GM18870 (cell line): ENCODE data around the gene ATP6V1C2.
"Not testable (repeated sequence)": the region's sequence is repeated elsewhere in the genome, so short reads cannot be mapped to it uniquely, and the experiment has no call there.

ENCODE experiments used
- ATAC-seq: cut with Tn5 transposase; IDR thresholded peaks from one replicate; pipeline ENCODE4 v1.9.1; 2021; ENCODE audit warnings: moderate library complexity; ENCODE audit not compliant: unreplicated experiment

The ATP6V1C2 gene

GRCh38 chr2:10812362-10813162 is 91.1 kb downstream of the ATP6V1C2 start, which contains the start of gene PDIA6:
PDIA6 (minus strand) TSS chr2:10812785; CDS start chr2:10812696, 89 bp downstream.
- peak; percentile 64 for ATAC-seq

DNA sequence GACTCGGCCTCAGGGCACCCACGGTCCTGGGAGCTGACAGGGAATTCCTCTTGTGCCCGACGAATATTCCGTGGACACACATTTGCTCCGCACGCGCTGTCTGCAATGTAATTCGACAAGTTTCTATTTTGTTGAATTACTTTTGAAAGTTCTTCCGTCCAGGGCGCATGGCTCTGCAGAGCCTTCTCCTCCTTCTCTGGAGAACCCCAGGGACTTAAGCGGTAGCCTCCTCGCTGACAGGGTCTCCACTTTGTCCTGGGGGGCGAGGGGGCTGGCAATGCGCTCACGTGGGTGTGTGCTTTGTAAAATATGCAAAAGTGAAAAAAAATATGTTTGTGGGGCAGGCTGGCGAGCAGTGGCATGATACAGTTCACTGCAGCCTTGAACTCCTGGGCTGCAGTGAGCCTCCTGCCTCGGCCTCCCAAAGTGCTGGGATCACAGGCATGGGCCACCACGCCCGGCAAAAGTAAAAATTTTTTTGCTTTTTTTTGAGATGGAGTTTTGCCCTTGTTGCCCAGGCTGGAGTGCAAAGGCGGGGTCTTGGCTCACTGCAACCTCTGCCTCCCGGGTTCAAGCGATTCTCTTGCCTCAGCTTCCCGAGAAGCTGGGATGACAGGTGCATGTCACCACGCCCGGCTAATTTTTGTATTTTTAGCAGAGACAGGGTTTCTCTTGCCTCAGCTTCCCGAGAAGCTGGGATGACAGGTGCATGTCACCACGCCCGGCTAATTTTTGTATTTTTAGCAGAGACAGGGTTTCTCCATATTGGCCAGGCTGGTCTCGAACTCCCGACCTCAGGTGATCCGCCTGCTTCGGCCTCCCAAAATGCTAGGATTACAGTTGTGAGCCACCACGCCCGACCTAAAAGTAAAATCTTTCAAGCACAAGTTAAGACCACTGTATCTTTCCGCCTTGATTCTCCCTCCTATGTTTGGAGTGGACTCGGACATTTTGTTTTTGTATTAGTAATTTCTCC is 92.0 kb downstream of the ATP6V1C2 start:
- not testable (repeated sequence) for ATAC-seq

DNA sequence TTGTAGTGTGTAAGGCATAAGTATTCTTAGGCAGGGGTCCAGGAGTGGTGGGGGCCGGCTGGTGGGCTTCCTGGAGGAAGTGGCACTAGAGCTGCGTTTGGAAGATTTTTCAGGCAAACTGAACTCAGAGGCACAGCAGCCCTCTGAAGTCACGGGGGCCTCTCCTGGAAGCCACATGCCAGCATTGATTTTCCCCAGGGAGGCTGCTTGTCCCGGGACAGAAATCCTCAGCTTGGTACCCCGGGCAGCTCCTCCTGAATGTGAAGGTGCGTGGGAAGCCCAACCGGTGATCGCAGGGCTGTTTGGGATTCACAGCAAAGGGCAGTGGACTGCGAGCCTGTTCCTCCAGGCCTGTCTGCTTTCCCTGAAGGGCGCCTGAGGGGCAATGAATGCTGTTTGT is 92.7 kb downstream of the ATP6V1C2 start:
- ATAC-seq, result no peak

GRCh38 chr2:10814571-10815331 is 93.3 kb downstream of the ATP6V1C2 start:
- no peak for ATAC-seq

GRCh38 chr2:10817413-10817812 is 96.0 kb downstream of the ATP6V1C2 start:
- no peak for ATAC-seq

- ATAC-seq, result not testable (repeated sequence)
Measured at GRCh38 chr2:10818305-10818704, 96.9 kb downstream of the ATP6V1C2 start.

DNA sequence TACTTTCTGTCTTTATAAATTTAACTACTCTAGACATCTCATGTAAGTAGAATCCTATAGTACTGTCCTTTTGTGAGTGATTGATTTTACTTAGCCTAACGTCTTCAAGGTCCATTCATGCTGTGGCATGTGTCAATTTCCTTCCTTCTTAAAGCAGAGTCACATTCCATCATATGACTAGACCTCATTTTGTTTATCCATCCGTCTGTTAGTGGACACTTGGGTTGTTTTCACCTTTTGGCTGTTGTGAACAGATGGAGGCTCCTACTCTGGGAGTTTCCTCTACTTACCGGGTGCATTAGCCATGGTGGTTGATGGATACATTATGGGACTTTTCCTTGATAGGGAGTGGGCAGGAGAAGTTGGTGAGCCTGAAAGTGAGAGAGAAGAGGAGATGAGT is 97.6 kb downstream of the ATP6V1C2 start:
- no peak for ATAC-seq

GRCh38 chr2:10819714-10820314 is 98.4 kb downstream of the ATP6V1C2 start:
- ATAC-seq, result no peak

DNA sequence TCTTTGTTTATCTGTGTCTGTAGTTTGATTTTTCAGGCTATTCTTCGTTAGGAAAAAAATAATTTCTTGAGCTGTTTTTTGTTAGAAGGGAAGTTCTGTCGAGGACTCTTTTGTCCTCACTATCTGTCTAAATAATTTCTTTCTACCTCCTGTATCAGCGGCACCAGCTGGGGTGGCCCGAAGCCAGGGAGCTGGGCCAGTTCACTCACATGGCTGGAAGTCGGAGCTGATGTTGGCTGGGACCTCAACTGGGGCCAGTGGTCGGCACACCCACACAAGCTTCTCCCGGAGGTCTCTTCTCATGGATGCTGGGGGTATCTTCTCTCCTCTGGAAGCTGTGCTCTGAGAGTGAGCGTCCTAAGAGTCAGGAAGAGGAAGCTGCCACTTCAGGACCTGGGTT is 99.1 kb downstream of the ATP6V1C2 start:
- ATAC-seq, result no peak

GRCh38 chr2:10820978-10821695 is 99.7 kb downstream of the ATP6V1C2 start:
- ATAC-seq, result no peak

DNA sequence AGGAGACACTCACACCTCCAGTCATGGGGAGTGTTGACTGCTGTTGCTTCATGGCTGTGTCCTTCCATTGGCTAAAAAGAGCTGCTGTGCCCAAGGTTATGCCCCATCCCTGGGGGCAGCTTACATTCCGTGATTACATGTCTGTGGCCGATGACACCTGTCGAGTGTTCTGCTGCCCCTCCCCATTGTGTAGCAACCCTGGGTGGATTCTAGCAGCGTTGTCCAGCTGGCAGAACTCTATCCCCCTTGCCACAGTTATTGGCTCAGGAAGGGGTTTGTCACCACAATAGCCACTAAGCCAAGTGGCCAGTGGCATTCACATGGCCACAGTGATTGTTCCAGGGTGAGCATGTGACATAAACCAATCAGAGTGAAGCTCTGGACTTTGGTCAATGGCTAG is 102.8 kb downstream of the ATP6V1C2 start:
- ATAC-seq, result no peak

DNA sequence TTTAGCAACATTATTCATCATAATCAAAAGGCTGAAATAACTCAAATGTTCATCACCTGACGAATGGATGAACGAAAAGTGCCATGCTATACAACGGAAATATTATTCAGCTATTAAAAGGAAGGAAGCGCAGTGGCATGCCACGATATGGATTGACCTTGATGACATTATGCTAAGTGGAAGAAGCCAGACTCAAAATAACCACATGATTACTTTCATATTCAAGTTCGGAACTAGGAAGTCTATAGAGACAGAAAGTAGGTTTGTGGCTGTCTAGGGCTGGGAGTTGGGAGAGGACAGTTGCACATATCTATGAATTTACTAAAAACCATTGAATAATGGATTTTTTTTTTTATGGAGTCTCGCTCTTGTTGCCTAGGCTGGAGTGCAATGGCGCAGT is 104.6 kb downstream of the ATP6V1C2 start:
- no peak for ATAC-seq

DNA sequence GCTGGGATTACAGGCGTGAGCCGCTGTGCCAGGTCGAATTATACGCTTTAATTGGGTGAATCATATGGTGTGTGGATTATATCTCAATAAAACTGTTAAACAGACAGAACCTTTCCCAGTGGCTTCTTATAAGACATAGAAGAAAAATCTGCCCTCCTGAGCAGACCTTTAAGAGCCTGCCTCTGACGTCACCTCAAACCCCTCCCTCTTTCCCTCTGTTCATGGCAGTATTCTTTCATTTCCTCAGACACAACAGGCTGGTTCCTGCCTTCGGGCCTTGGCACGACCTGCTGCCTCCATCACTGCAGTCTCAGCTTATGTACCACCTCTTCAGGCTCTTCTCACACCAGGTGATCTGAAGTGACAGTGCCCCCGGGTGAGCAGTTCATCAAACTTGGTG is 105.2 kb downstream of the ATP6V1C2 start:
- no peak for ATAC-seq

DNA sequence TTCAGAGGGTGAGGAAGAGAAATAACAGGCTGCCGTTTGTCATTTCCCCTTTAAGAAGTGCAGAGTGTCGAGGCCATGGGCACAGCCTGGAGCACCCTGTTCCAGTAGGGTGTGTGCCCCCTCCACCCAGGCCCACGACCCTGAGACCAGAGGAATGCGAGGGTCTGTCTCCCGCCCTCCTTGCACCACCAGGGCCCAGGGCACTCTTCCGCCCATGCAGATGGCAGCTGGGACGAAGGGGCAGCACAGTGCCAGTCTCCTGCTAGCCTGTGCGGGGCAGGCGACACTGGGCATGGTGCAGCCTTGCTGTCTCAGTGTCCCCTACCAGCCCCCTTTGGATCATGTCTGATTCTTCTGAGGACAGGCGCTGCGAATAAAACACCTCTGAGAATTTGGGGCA is 106.9 kb downstream of the ATP6V1C2 start:
- ATAC-seq, result no peak

- ATAC-seq, result no peak
Measured at GRCh38 chr2:10829299-10829698, 107.9 kb downstream of the ATP6V1C2 start.

DNA sequence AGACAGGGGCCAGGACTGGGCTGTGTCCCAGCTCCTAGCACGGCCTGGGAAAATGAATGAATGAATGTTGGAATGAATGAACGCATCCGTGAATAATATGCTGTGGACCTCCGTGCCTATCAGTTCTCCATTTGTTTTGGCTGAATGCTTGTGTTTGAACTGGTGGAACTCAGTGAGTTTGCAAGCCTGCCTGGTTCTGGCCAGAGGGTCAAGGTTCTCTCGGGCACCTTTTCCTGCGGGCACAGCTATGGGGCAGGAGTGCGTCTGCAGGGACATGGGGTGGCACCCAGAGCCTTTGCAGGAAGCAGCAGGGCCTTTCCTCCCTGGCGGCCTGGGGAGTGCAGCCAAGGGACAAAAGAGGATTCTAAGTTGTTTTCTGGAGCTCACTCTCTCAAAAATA is 108.8 kb downstream of the ATP6V1C2 start:
- ATAC-seq, result no peak

DNA sequence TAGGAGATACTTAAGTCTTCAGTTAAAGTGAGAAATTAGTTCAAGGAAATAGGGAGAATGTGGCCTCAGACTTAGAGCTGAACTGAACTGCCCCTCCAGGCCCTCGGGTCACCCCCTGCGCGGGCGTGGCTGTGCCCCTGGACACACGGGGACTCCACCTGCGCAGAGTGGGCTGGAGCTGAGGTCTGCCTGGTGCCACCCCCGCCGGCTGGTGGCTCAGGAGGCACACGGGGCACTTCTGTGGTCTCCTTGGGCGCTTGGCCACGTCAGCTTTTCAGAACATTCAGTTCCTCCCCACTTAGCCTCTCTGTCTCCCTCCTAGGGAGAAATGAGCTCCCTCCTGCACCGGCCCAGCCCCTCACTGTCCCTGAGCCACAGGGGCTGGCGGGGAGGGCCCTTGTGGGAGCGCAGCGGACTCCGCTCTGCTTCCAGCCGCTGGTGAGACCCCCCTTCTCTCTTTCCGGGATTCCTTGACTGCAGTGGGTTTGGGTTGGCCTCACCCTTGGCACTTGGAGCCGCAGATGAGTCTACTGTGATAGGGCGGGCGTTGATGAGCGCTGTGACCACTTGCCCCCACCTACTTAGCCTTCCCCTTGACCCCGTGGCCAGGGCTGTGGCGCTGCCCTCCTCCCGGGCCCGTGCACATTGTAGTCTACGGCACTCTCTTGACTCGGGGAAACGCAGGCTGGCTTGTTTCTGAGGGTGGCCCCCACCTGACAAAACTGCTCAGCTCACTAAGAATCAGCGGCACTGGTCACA is 109.4 kb downstream of the ATP6V1C2 start:
- ATAC-seq, result no peak

- no peak for ATAC-seq
Measured at GRCh38 chr2:10831400-10831985, 110.1 kb downstream of the ATP6V1C2 start.
